CD4-positive, alpha-beta T cell treated with Interleukin-1 beta for 1 hour (primary cell): ENCODE measurements around the gene VWA3A.
"Not testable (repeated sequence)": the region's sequence is repeated elsewhere in the genome, so short reads cannot be mapped to it uniquely, and the experiment has no call there.

Source experiments
- DNase-seq, 2 donors: peaks; one replicate each; pipeline ENCODE4 v3.0.0-alpha.2; 2020 to 2022

The VWA3A gene

GRCh38 chr16:22092143-22092933 is at the start of gene VWA3A:
Gene VWA3A, plus strand, starts transcription at chr16:22092541. Its CDS starts 97 bp downstream, at chr16:22092638.
- no peak for DNase-seq

- DNase-seq = not testable (repeated sequence)
These were observed 48.5 kb upstream of the VWA3A start for GRCh38 chr16:22043882-22044281.

- DNase-seq = not testable (repeated sequence)
These were observed 46.5 kb upstream of the VWA3A start for GRCh38 chr16:22045888-22046287.

GRCh38 chr16:22050963-22051362 is 41.4 kb upstream of the VWA3A start:
- DNase-seq = no peak

GRCh38 chr16:22052980-22053379 is 39.4 kb upstream of the VWA3A start:
- no peak for DNase-seq

GRCh38 chr16:22053921-22054341 is 38.4 kb upstream of the VWA3A start:
- DNase-seq = no peak

GRCh38 chr16:22054847-22055590 is 37.3 kb upstream of the VWA3A start:
- no peak for DNase-seq

GRCh38 chr16:22055881-22056280 is 36.5 kb upstream of the VWA3A start:
- no peak for DNase-seq

- no peak for DNase-seq
These were observed 28.4 kb upstream of the VWA3A start for GRCh38 chr16:22063888-22064467.

- DNase-seq = no peak
These were observed 27.1 kb upstream of the VWA3A start for GRCh38 chr16:22065252-22065651.

GRCh38 chr16:22070361-22071330 is 21.7 kb upstream of the VWA3A start:
- no peak for DNase-seq

GRCh38 chr16:22071331-22071910 is 20.9 kb upstream of the VWA3A start:
- DNase-seq = no peak

- DNase-seq = no peak
These were observed 19.0 kb upstream of the VWA3A start for GRCh38 chr16:22073350-22073749.

- no peak for DNase-seq
These were observed 17.1 kb upstream of the VWA3A start for GRCh38 chr16:22075043-22075757.

GRCh38 chr16:22075776-22076175 is 16.6 kb upstream of the VWA3A start:
- no peak for DNase-seq

- DNase-seq = peak; percentile 63 to 71
These were observed 14.5 kb upstream of the VWA3A start for GRCh38 chr16:22077700-22078313.

- no peak for DNase-seq
These were observed 13.7 kb upstream of the VWA3A start for GRCh38 chr16:22078656-22079055.

GRCh38 chr16:22081050-22081449 is 11.3 kb upstream of the VWA3A start:
- no peak for DNase-seq

GRCh38 chr16:22086440-22086839 is 5.9 kb upstream of the VWA3A start:
- no peak for DNase-seq

- DNase-seq = no peak
These were observed 3.7 kb upstream of the VWA3A start for GRCh38 chr16:22088642-22089041.

GRCh38 chr16:22089910-22090309 is 2.4 kb upstream of the VWA3A start:
- no peak for DNase-seq
